H1 (cell line): ENCODE measurements around the gene MACC1.
"Not testable (repeated sequence)": the region's sequence is repeated elsewhere in the genome, so short reads cannot be mapped to it uniquely, and the experiment has no call there.

ENCODE experiments used
- CEBPB ChIP-seq: IDR thresholded peaks from 2 replicates; pipeline ENCODE4 v1.6.1; 2012; ENCODE audit warnings: low read depth, low read length
- EP300 ChIP-seq, 2 experiments: IDR thresholded peaks; 1 replicate in 1 of 2; 2 replicates in 1 of 2; pipeline ENCODE4 v1.6.1; 2011 to 2012; ENCODE audit warnings: low read depth in 2 of 2, low read length in 2 of 2, mild to moderate bottlenecking in 2 of 2, borderline replicate concordance in 1 of 2, inconsistent platforms in 1 of 2, moderate library complexity in 1 of 2
- EZH2 ChIP-seq: fragments of 200-600 bp; sonication (generic); IDR thresholded peaks from 2 replicates; pipeline ENCODE4 v1.7.1; 2012; ENCODE audit warnings: low read depth, mild to moderate bottlenecking, moderate library complexity, low read length, inconsistent platforms; ENCODE audit not compliant: severe bottlenecking
- GABPA ChIP-seq: IDR thresholded peaks from 2 replicates; pipeline ENCODE4 v1.6.1; 2011; ENCODE audit warnings: mild to moderate bottlenecking, low read length, moderate library complexity, borderline replicate concordance; ENCODE audit not compliant: insufficient read depth
- JUND ChIP-seq: IDR thresholded peaks from 2 replicates; pipeline ENCODE4 v1.6.1; 2011; ENCODE audit warnings: mild to moderate bottlenecking, improper control_type of control experiment, low read length
- NANOG ChIP-seq: IDR thresholded peaks from 2 replicates; pipeline ENCODE4 v1.6.1; 2011; ENCODE audit warnings: low read length, low read depth, mild to moderate bottlenecking, inconsistent platforms; ENCODE audit not compliant: insufficient read depth, poor library complexity, severe bottlenecking
- POLR2A ChIP-seq, 2 experiments: IDR thresholded peaks; 1 replicate in 1 of 2; 2 replicates in 1 of 2; pipeline ENCODE4 v1.6.1; 2011; ENCODE audit warnings: low read depth in 2 of 2, low read length in 2 of 2, mild to moderate bottlenecking in 2 of 2; ENCODE audit errors: control extremely low read depth in 1 of 2
- TCF12 ChIP-seq: IDR thresholded peaks from 2 replicates; pipeline ENCODE4 v1.6.1; 2011; ENCODE audit warnings: low read depth, mild to moderate bottlenecking, low read length
- ZNF274 ChIP-seq: IDR thresholded peaks from 2 replicates; pipeline ENCODE4 v1.7.0; 2012; ENCODE audit warnings: low read length, borderline replicate concordance; ENCODE audit errors: extremely low read depth
- TF ChIP-seq, protein P1 (sequence below), 3 experiments: IDR thresholded peaks; 1 replicate in 2 of 3; 2 replicates in 1 of 3; pipeline versions ENCODE4 v1.5.1 to v1.6.1; 2011; ENCODE audit warnings: low read length in 3 of 3, mild to moderate bottlenecking in 3 of 3, inconsistent platforms in 2 of 3, low read depth in 1 of 3, moderate library complexity in 1 of 3; ENCODE audit not compliant: insufficient read depth in 1 of 3; ENCODE audit errors: control extremely low read depth in 1 of 3
- TF ChIP-seq, protein P2 (sequence below): IDR thresholded peaks from 2 replicates; pipeline ENCODE4 v1.6.1; 2011; ENCODE audit warnings: low read length, improper control_type of control experiment

DNA sequence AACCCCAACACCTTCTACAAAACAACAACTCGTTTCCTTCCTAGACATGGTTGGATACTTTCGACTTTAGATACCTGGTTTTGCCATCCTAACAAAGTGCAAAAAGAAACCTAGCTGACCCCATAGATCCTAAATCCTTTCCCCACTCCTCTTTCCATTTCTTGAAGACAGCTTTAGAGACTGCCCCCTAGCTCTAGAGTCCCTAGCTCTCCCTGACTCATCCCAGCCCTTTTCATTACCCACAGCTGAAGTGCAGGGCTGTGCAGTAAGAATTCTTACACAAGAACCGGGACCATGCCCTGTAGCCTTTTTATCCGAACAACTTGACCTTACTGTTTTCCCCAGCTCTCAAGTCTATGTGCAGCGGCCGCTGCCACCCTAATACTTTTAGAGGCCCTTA, 93.1 kb downstream of the MACC1 start:
- not testable (repeated sequence) for TF ChIP-seq EP300 (IDR thresholded peaks at IDR 0.05; ENCODE audit: borderline replicate concordance in 1 of 2, low read depth in 2 of 2, low read length in 2 of 2); EZH2; GABPA; NANOG; ZNF274; POLR2A (IDR thresholded peaks at IDR 0.05; ENCODE audit: control extremely low read depth in 1 of 2, low read depth in 2 of 2, low read length in 2 of 2); JUND; TCF12; CEBPB
- TF ChIP-seq, protein P1, sequence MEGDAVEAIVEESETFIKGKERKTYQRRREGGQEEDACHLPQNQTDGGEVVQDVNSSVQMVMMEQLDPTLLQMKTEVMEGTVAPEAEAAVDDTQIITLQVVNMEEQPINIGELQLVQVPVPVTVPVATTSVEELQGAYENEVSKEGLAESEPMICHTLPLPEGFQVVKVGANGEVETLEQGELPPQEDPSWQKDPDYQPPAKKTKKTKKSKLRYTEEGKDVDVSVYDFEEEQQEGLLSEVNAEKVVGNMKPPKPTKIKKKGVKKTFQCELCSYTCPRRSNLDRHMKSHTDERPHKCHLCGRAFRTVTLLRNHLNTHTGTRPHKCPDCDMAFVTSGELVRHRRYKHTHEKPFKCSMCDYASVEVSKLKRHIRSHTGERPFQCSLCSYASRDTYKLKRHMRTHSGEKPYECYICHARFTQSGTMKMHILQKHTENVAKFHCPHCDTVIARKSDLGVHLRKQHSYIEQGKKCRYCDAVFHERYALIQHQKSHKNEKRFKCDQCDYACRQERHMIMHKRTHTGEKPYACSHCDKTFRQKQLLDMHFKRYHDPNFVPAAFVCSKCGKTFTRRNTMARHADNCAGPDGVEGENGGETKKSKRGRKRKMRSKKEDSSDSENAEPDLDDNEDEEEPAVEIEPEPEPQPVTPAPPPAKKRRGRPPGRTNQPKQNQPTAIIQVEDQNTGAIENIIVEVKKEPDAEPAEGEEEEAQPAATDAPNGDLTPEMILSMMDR (IDR thresholded peaks at IDR 0.05; ENCODE audit: control extremely low read depth in 1 of 3, insufficient read depth in 1 of 3, low read depth in 1 of 3, low read length in 3 of 3), result peak in 1 of 3 experiments; percentile 18; a peak in 1 of 4 replicates
- TF ChIP-seq, protein P2, sequence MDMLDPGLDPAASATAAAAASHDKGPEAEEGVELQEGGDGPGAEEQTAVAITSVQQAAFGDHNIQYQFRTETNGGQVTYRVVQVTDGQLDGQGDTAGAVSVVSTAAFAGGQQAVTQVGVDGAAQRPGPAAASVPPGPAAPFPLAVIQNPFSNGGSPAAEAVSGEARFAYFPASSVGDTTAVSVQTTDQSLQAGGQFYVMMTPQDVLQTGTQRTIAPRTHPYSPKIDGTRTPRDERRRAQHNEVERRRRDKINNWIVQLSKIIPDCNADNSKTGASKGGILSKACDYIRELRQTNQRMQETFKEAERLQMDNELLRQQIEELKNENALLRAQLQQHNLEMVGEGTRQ, result not testable (repeated sequence)
